ENCODE results near the gene EN2.

Gene EN2

DNA sequence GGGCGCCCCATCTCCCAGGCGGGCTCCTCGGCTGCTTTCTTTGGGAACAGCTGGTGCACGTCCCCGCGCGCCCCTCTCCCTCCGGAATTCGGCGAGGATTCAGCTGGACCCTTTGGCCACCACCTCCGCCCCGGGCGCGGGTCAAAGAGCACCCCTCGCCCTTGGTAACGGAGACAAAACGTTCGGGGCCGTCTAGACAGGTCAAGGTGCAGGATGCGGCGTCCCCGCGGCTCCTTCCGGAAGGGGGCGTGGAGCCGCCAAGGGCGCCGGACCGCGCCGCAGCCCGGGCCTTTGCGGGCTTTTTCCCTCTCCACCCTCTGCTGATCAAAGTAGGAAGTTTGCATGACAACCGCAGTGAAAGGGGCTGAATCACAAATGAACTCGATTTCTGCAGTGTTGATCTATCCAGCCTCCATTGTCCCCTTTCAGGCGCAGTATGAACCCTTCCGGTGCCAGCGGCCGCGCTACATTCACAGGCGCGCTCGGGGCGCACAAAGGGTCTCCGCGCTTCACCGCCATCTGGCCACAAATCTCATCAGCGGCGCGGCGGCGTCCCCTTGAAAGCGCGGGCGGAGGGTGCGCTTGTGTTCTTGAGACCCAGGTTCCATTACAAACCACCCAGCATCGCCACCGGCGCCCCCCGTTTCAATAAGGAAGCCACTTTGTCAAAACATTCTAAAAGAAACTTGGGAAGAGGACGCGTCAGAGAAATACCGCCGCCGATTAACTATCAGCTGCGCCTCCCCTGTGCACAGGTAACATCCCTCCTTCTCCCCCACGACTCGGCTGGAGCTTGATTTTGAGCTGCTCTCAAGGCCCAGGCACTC is 52.0 kb downstream of the EN2 start:
- H3K4me3 ChIP-seq (ENCODE audit: low read length in 2 of 2) = no peak overlapping the region
- H3K9me3 ChIP-seq (ENCODE audit: control insufficient read depth in 2 of 2, low read length in 2 of 2) = peaks cover 0 to 2% of the 10 kb centered on the region in 2 donors
- H3K9ac ChIP-seq (ENCODE audit: low read depth in 1 of 2, low read length in 2 of 2) = no peak overlapping the region
- H3K4me1 ChIP-seq (ENCODE audit: control insufficient read depth in 2 of 2, insufficient read depth in 2 of 2, low read length in 2 of 2) = peaks cover 0 to 2% of the 10 kb centered on the region in 2 donors
- H3K36me3 ChIP-seq (ENCODE audit: control insufficient read depth in 2 of 2, insufficient read depth in 2 of 2, low read length in 2 of 2) = no peaks in the 10 kb centered on the region
- peaks cover 64 to 75% of the 10 kb centered on the region in 2 donors for H3K27me3 ChIP-seq (ENCODE audit: control insufficient read depth in 2 of 2, insufficient read depth in 2 of 2, low read length in 2 of 2)
- H3K27ac ChIP-seq (ENCODE audit: low read depth in 2 of 2, low read length in 2 of 2) = no peak overlapping the region

DNA sequence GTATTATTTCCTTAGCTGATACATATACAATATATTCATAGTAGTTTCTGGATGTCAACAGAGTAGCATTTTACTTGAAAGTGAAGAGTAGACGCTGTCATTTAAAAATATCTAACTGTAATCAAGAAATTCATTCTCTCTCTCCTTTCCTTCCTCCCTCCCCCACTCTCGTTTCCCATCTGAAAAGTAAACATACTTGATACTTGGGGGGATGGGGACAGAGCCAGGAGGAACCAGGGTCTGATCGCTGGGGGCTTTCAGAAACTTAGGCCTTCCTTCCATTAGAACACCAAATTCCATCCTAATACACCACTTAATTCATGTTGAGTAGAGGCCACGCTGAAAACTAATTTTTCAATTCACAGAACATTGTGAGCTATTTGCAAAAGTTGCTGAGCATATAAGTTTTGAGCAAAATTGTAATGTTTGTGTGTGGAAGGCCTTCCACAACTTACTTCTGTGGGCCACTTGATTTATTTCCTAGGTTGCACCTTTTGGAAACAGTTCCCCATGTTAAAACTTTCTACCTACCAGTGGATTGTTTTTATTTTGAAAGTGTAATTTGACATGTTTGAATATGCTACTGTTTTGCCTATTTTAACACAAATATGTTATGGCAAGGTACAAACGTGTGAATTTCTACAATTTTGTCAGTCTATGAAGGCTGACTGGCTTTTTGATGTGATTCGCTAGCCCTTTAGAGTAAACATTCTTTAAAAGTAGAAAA is 53.2 kb downstream of the EN2 start:
- no peaks in the 10 kb centered on the region for H3K36me3 ChIP-seq (ENCODE audit: control insufficient read depth in 2 of 2, insufficient read depth in 2 of 2, low read length in 2 of 2)
- H3K27me3 ChIP-seq (ENCODE audit: control insufficient read depth in 2 of 2, insufficient read depth in 2 of 2, low read length in 2 of 2) = peaks cover 58 to 65% of the 10 kb centered on the region in 2 donors
- no peak overlapping the region for H3K9ac ChIP-seq (ENCODE audit: low read depth in 1 of 2, low read length in 2 of 2)
- peaks cover 0 to 2% of the 10 kb centered on the region in 2 donors for H3K4me1 ChIP-seq (ENCODE audit: control insufficient read depth in 2 of 2, insufficient read depth in 2 of 2, low read length in 2 of 2)
- H3K27ac ChIP-seq (ENCODE audit: low read depth in 2 of 2, low read length in 2 of 2) = no peak overlapping the region
- no peaks in the 10 kb centered on the region for H3K9me3 ChIP-seq (ENCODE audit: control insufficient read depth in 2 of 2, low read length in 2 of 2)
- no peak overlapping the region for H3K4me3 ChIP-seq (ENCODE audit: low read length in 2 of 2)

DNA sequence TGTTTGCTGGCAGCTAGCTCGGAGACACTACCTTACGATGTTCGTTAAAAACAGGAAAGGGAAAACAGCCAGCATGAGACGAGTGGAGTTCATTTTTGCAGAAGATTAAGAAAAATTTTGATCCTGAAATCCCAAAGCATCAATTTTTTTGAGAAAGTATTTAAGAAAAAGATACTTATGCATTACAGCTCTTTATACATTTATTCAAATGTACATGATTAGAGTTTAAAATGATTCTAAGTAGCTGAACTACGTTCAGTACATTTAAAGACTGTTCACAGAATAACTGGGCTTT is 53.7 kb downstream of the EN2 start:
- peaks cover 53 to 62% of the 10 kb centered on the region in 2 donors for H3K27me3 ChIP-seq (ENCODE audit: control insufficient read depth in 2 of 2, insufficient read depth in 2 of 2, low read length in 2 of 2)

DNA sequence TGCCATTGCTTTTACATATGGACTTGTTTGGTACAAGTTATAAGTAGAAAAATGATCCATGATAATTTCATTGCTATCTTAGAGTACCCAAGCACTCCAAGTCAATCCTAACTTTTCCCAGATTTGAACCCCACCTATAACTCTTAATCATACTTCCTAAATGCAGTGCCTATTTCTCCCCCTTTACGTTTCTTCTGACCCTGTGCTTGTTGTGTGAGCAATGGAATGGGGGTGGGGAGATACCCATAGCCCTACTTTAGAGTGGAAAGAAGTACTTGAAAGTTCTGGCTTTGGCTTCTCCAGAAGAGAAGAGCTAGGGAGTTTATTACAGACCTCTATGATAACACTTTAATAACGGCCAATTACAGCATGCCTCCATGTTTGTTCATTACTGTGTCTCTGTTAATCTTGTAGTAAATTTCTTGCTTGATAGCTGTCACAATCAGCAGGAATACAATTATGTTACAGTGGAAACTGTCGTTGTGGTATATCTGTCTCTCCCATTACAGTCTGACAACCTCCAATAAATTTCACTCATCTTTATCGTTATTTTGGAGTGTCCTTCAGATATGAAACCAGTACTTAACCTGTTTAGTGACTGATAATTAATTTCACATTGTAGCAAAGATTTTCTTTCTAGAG is 54.4 kb downstream of the EN2 start:
- no peak overlapping the region for H3K9ac ChIP-seq (ENCODE audit: low read depth in 1 of 2, low read length in 2 of 2)
- no peak overlapping the region for H3K27ac ChIP-seq (ENCODE audit: low read depth in 2 of 2, low read length in 2 of 2)
- peaks cover 0 to 2% of the 10 kb centered on the region in 2 donors for H3K4me1 ChIP-seq (ENCODE audit: control insufficient read depth in 2 of 2, insufficient read depth in 2 of 2, low read length in 2 of 2)
- no peak overlapping the region for H3K4me3 ChIP-seq (ENCODE audit: low read length in 2 of 2)
- H3K9me3 ChIP-seq (ENCODE audit: control insufficient read depth in 2 of 2, low read length in 2 of 2) = no peaks in the 10 kb centered on the region
- H3K27me3 ChIP-seq (ENCODE audit: control insufficient read depth in 2 of 2, insufficient read depth in 2 of 2, low read length in 2 of 2) = peaks cover 47 to 55% of the 10 kb centered on the region in 2 donors
- H3K36me3 ChIP-seq (ENCODE audit: control insufficient read depth in 2 of 2, insufficient read depth in 2 of 2, low read length in 2 of 2) = no peaks in the 10 kb centered on the region

More for the DNA sequence above, 53.7 kb downstream of the EN2 start:
- Histone ChIP-seq H3K36me3 (ENCODE audit: control insufficient read depth in 2 of 2, insufficient read depth in 2 of 2, low read length in 2 of 2) (no peaks in the 10 kb centered on the region), H3K9ac (ENCODE audit: low read depth in 1 of 2, low read length in 2 of 2) (no peak overlapping the region), H3K27ac (ENCODE audit: low read depth in 2 of 2, low read length in 2 of 2) (no peak overlapping the region), H3K4me3 (ENCODE audit: low read length in 2 of 2) (no peak overlapping the region), H3K4me1 (ENCODE audit: control insufficient read depth in 2 of 2, insufficient read depth in 2 of 2, low read length in 2 of 2) (peaks cover 0 to 2% of the 10 kb centered on the region in 2 donors), H3K9me3 (ENCODE audit: control insufficient read depth in 2 of 2, low read length in 2 of 2) (no peaks in the 10 kb centered on the region)

DNA sequence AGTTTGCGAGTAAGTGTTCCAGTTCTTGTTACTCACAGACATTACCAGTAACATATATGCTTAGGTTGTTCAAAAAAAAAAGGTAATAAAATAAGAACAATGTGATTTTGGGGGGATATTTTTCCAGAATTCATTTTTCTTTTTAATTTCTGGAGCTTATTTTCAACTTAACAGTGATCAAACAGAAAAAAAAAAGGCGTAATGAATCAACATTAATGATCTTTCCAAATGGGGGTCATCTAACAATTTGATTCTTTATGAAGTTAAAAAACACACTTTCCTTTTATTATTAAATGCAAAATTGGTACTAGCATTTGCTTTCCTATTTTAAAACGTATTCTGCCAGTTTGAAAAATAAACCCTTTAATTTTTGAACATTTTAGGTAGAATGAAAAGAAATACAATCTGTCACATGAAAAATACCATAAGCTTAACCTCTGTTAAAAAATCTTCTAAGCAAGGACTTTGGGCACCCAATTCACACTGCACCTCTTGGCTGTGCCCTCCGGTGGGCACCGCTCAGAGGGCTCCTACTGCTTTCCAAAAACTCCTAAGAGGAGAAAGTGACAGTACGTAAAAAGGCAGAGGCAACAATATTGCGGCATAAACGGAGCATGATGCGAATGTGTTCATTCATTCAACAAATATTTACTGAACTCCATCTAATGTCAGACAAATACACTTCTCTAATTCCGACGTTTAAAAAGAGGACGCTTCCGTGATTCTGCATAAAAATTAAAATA is 55.8 kb downstream of the EN2 start:
- Histone ChIP-seq H3K9ac (ENCODE audit: low read depth in 1 of 2, low read length in 2 of 2) (no peak overlapping the region), H3K36me3 (ENCODE audit: control insufficient read depth in 2 of 2, insufficient read depth in 2 of 2, low read length in 2 of 2) (no peaks in the 10 kb centered on the region), H3K9me3 (ENCODE audit: control insufficient read depth in 2 of 2, low read length in 2 of 2) (no peaks in the 10 kb centered on the region), H3K4me1 (ENCODE audit: control insufficient read depth in 2 of 2, insufficient read depth in 2 of 2, low read length in 2 of 2) (peaks cover 0 to 2% of the 10 kb centered on the region in 2 donors), H3K4me3 (ENCODE audit: low read length in 2 of 2) (no peak overlapping the region), H3K27me3 (ENCODE audit: control insufficient read depth in 2 of 2, insufficient read depth in 2 of 2, low read length in 2 of 2) (peaks cover 35 to 42% of the 10 kb centered on the region in 2 donors), H3K27ac (ENCODE audit: low read depth in 2 of 2, low read length in 2 of 2) (no peak overlapping the region)

- no peaks in the 10 kb centered on the region for H3K36me3 ChIP-seq (ENCODE audit: control insufficient read depth in 2 of 2, insufficient read depth in 2 of 2, low read length in 2 of 2)
- H3K27ac ChIP-seq (ENCODE audit: low read depth in 2 of 2, low read length in 2 of 2) = no peak overlapping the region
- peaks cover 0 to 2% of the 10 kb centered on the region in 2 donors for H3K4me1 ChIP-seq (ENCODE audit: control insufficient read depth in 2 of 2, insufficient read depth in 2 of 2, low read length in 2 of 2)
- peaks cover 29 to 37% of the 10 kb centered on the region in 2 donors for H3K27me3 ChIP-seq (ENCODE audit: control insufficient read depth in 2 of 2, insufficient read depth in 2 of 2, low read length in 2 of 2)
- no peak overlapping the region for H3K9ac ChIP-seq (ENCODE audit: low read depth in 1 of 2, low read length in 2 of 2)
- H3K9me3 ChIP-seq (ENCODE audit: control insufficient read depth in 2 of 2, low read length in 2 of 2) = no peaks in the 10 kb centered on the region
- H3K4me3 ChIP-seq (ENCODE audit: low read length in 2 of 2) = no peak overlapping the region
Measured at GRCh38 chr7:155514296-155514695, 56.4 kb downstream of the EN2 start.
